Measurements from ENCODE around the gene KCNG4. TPM values are rescaled to one million over a fixed set of nuclear protein-coding genes. Genes with fewer than 3 reads are reported as not detected.

KCNG4 gene
- total and polyA plus RNA-seq, 7 experiments from 2014 or later, result not detected

DNA sequence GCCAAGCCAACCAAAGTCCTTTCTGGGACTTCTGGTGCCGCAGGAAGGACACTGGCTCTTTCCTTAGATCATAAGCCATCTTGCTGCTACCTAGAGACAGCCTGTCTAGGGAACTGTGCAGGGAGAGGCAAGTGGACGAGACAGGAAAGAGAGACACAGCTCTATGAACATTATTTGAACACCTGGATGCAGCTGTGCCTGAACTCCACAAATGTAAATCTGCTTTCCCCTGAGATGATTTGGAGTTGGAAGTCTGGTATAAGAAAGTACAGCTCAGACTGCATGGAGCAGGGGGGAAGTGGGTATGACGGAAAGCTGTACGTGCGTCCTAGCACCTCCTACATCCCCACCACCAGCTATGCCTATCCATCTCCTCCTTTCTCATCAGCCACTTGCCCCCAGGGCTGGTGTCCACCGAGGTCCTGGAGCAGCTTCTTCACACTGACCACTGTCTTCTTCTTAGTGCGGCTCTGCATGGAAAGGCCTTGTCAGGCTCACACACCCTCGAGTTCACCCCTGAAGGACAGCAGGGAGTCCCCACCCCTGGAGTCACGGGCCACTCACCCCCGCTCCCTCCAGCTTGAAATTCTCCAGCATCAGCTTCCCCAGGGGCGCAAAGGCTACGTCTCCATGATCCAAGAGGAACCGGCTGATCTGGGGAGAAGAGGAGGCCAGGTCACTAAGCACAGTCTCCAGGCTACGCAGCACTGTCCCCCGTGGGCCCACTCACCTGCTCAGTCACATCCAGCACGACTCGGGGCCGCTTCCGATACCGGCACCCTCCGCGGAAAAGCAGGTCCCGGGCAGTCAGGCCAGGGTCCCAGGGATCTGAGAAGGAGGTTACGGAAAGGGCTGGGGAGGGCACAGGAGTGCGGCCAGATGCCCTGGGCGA, 56.9 kb downstream of the KCNG4 start:
- peak overlapping the region in 1 of 10 donors; percentile 38 for H3K4me3 Mint-ChIP-seq
- H3K9me3 Mint-ChIP-seq, result no peaks in the 10 kb centered on the region
- H3K27me3 ChIP-seq (ENCODE audit: control insufficient read depth in 2 of 2, insufficient read depth in 2 of 2, low read length in 2 of 2), result no peaks in the 10 kb centered on the region
- H3K9me3 ChIP-seq (ENCODE audit: control insufficient read depth in 2 of 3, low read length in 3 of 3), result no peaks in the 10 kb centered on the region
- no peak for DNase-seq
- H3K27ac ChIP-seq (ENCODE audit: low read depth, low read length), result no peak overlapping the region
- ChIA-PET CTCF (interaction anchor here (1.2 kb wide), 1 partner anchor 253 kb away, joined by 3 read pairs; no protein-coding TSS in a partner anchor), POLR2A (no interaction called here)
- peaks cover 0 to 6% of the 10 kb centered on the region in 2 donors for H3K4me1 ChIP-seq (ENCODE audit: control insufficient read depth in 2 of 2, insufficient read depth in 2 of 2, low read length in 2 of 2)
- peak overlapping the region in 1 of 9 donors; percentile 42 for H3K27ac Mint-ChIP-seq
- peaks cover 0 to 23% (median 5%) of the 10 kb centered on the region in 5 donors for H3K36me3 Mint-ChIP-seq
- H3K4me3 ChIP-seq (ENCODE audit: low read length), result no peak overlapping the region
- intact Hi-C loops (cut with micrococcal nuclease), result loop anchor here (10.0 kb wide), 1 partner anchor 322 kb away; the partner anchor contains the start of gene MEAK7 (in 2 of the 2)
- H3K36me3 ChIP-seq (ENCODE audit: control insufficient read depth in 2 of 3, insufficient read depth in 3 of 3, low read length in 3 of 3), result peaks cover 0 to 76% (median 9%) of the 10 kb centered on the region in 3 experiments
- no peaks in the 10 kb centered on the region for H3K27me3 Mint-ChIP-seq
- no peak for ATAC-seq
- peaks cover 22 to 29% (median 25%) of the 10 kb centered on the region in 7 donors for H3K4me1 Mint-ChIP-seq

GRCh38 chr16:84182104-84182503, 57.7 kb downstream of the KCNG4 start:
- ChIA-PET POLR2A (no interaction called here), CTCF (interaction anchor here (0.6 to 1.2 kb wide), 2 partner anchors 119 to 253 kb away, joined by 3 read pairs; no protein-coding TSS in a partner anchor)
- DNase-seq (no peak), ATAC-seq (no peak)
- Histone ChIP-seq H3K4me3 (ENCODE audit: low read length) (no peak overlapping the region), H3K27ac (ENCODE audit: low read depth, low read length) (no peak overlapping the region), H3K27me3 (ENCODE audit: control insufficient read depth in 2 of 2, insufficient read depth in 2 of 2, low read length in 2 of 2) (no peaks in the 10 kb centered on the region), H3K9me3 (ENCODE audit: control insufficient read depth in 2 of 3, low read length in 3 of 3) (no peaks in the 10 kb centered on the region), H3K4me1 (ENCODE audit: control insufficient read depth in 2 of 2, insufficient read depth in 2 of 2, low read length in 2 of 2) (peaks cover 0 to 6% of the 10 kb centered on the region in 2 donors), H3K36me3 (ENCODE audit: control insufficient read depth in 2 of 3, insufficient read depth in 3 of 3, low read length in 3 of 3) (peaks cover 0 to 80% (median 9%) of the 10 kb centered on the region in 3 experiments)
- peaks cover 0 to 23% (median 5%) of the 10 kb centered on the region in 5 donors for H3K36me3 Mint-ChIP-seq
- H3K4me1 Mint-ChIP-seq, result peaks cover 22 to 28% (median 25%) of the 10 kb centered on the region in 7 donors
- H3K9me3 Mint-ChIP-seq, result no peaks in the 10 kb centered on the region
- peak overlapping the region in 1 of 10 donors; percentile 2 for H3K4me3 Mint-ChIP-seq
- intact Hi-C loops (cut with micrococcal nuclease), result loop anchor here (10.0 kb wide), 1 partner anchor 323 kb away; the partner anchor contains the start of gene MEAK7 (in 2 of the 2)
- no peak overlapping the region for H3K27ac Mint-ChIP-seq
- H3K27me3 Mint-ChIP-seq, result no peaks in the 10 kb centered on the region

DNA sequence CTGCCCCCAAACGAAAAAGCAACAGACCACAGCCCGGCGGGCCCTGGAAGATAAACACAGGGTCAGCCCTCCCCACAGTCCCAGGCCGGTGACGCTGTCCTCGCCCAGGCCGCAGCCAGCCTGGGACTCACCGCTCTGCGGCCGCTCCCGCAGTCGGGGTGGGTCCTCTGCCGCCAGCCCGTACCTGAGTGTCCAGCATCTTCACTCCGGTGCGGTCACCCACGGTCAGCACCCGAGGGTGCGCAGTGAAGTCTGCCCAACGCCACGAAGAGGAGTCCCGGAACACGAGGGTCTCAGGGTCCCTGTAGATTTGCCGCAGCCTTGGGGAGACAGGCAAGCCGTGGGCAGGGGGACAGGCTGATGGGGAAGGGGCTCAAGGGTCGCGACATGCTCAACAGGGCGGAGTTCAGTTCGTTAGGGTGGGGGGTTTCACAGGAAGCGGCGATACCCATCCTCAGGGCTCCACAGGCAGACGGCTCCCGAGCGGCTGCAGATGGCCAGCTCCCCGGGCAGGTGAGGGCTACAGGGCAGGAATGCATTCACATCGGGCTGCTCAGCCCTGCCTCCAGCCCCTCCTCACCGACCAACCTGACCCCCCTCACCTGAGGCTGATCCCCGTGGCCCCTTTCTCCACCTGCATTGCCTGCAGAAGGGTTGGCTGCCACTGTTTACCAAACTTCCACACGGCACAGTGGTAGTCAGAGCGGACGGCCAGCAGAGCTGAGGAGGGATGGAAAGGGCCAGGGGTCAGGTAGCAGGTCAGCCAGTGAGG, 58.5 kb downstream of the KCNG4 start:
- Histone ChIP-seq H3K4me3 (ENCODE audit: low read length) (no peak overlapping the region), H3K36me3 (ENCODE audit: control insufficient read depth in 2 of 3, insufficient read depth in 3 of 3, low read length in 3 of 3) (peaks cover 0 to 75% (median 9%) of the 10 kb centered on the region in 3 experiments), H3K4me1 (ENCODE audit: control insufficient read depth in 2 of 2, insufficient read depth in 2 of 2, low read length in 2 of 2) (peaks cover 0 to 6% of the 10 kb centered on the region in 2 donors), H3K9me3 (ENCODE audit: control insufficient read depth in 2 of 3, low read length in 3 of 3) (no peaks in the 10 kb centered on the region), H3K27ac (ENCODE audit: low read depth, low read length) (no peak overlapping the region), H3K27me3 (ENCODE audit: control insufficient read depth in 2 of 2, insufficient read depth in 2 of 2, low read length in 2 of 2) (no peaks in the 10 kb centered on the region)
- no peak for DNase-seq
- Mint-ChIP-seq H3K9me3 (no peaks in the 10 kb centered on the region), H3K4me3 (peak overlapping the region in 1 of 10 donors; percentile 63), H3K27me3 (no peaks in the 10 kb centered on the region), H3K36me3 (peaks cover 0 to 23% (median 5%) of the 10 kb centered on the region in 5 donors), H3K4me1 (peaks cover 17 to 25% (median 22%) of the 10 kb centered on the region in 7 donors), H3K27ac (no peak overlapping the region)
- ChIA-PET CTCF (interaction anchor here (0.6 to 1.2 kb wide), 2 partner anchors 119 to 252 kb away, joined by 3 read pairs; no protein-coding TSS in a partner anchor), POLR2A (interaction anchor here (0.5 kb wide), 1 partner anchor 74 kb away, joined by 4 read pairs; no protein-coding TSS in a partner anchor)
- intact Hi-C loops (cut with micrococcal nuclease), result loop anchor here (10.0 kb wide), 1 partner anchor 323 kb away; the partner anchor contains the start of gene MEAK7 (in 2 of the 2)
- ATAC-seq, result no peak

- Mint-ChIP-seq H3K27ac (no peak overlapping the region), H3K36me3 (peaks cover 0 to 23% (median 5%) of the 10 kb centered on the region in 5 donors)
- CTCF ChIA-PET, result no interaction called here
Measured at GRCh38 chr16:84180519-84181140, 59.2 kb downstream of the KCNG4 start.

DNA sequence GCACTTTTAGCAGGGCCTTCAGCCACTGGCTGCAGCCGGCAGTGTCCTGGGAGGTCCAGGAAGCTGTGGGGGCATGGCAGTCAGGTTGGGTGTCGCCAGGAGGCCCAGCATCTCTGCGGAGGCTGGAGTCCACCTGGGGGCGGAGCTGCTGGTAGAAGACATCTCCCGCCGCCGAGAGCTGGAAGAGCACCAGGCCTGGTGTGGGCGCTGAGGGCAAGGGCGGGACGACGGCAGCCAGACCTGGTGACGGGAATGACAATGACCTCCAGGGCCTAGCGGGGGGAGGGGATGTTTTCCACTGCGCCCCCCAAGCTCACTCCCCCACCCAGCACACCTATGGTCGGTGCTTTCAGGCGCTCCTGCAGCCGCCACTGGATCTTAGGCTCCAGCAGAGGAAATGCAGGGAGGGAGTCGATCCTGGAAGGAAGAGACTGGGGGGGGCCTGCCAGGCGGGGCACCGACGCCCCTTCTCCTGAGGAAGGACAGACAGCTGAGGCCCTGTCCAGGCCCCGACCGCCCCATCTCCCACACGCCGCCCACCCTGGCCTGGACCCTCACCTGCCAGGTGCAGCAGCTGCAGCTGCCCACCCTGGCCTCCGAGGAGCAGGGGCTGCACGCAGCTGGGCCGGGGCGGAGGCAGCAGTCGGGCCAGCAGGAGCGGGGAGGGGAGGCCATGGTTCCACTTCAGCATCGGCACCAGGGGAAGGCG, 60.0 kb downstream of the KCNG4 start:
- DNase-seq (no peak), ATAC-seq (no peak)
- H3K4me3 Mint-ChIP-seq, result no peak overlapping the region
- H3K9me3 Mint-ChIP-seq, result no peaks in the 10 kb centered on the region
- H3K4me1 Mint-ChIP-seq, result peaks cover 10 to 16% (median 15%) of the 10 kb centered on the region in 7 donors
- H3K27me3 ChIP-seq (ENCODE audit: control insufficient read depth in 2 of 2, insufficient read depth in 2 of 2, low read length in 2 of 2), result no peaks in the 10 kb centered on the region
- peaks cover 0 to 18% (median 5%) of the 10 kb centered on the region in 5 donors for H3K36me3 Mint-ChIP-seq
- H3K27me3 Mint-ChIP-seq, result no peaks in the 10 kb centered on the region
- no peaks in the 10 kb centered on the region for H3K9me3 ChIP-seq (ENCODE audit: control insufficient read depth in 2 of 3, low read length in 3 of 3)
- intact Hi-C loops (cut with micrococcal nuclease), result loop anchor here (10.0 kb wide), 1 partner anchor 325 kb away; the partner anchor contains the start of gene MEAK7 (in 2 of the 2)
- no peaks in the 10 kb centered on the region for H3K4me1 ChIP-seq (ENCODE audit: control insufficient read depth in 2 of 2, insufficient read depth in 2 of 2, low read length in 2 of 2)
- no peak overlapping the region for H3K27ac ChIP-seq (ENCODE audit: low read depth, low read length)
- H3K36me3 ChIP-seq (ENCODE audit: control insufficient read depth in 2 of 3, insufficient read depth in 3 of 3, low read length in 3 of 3), result peaks cover 0 to 72% (median 9%) of the 10 kb centered on the region in 3 experiments
- POLR2A ChIA-PET, result no interaction called here
- no peak overlapping the region for H3K27ac Mint-ChIP-seq
- no peak overlapping the region for H3K4me3 ChIP-seq (ENCODE audit: low read length)
- CTCF ChIA-PET, result interaction anchor here (0.5 to 0.6 kb wide), 2 partner anchors 92 to 103 kb away, joined by 3 to 4 read pairs; no protein-coding TSS in a partner anchor

More at GRCh38 chr16:84180519-84181140, 59.2 kb downstream of the KCNG4 start:
- Histone ChIP-seq H3K27me3 (ENCODE audit: control insufficient read depth in 2 of 2, insufficient read depth in 2 of 2, low read length in 2 of 2) (no peaks in the 10 kb centered on the region), H3K4me1 (ENCODE audit: control insufficient read depth in 2 of 2, insufficient read depth in 2 of 2, low read length in 2 of 2) (no peaks in the 10 kb centered on the region), H3K36me3 (ENCODE audit: control insufficient read depth in 2 of 3, insufficient read depth in 3 of 3, low read length in 3 of 3) (peaks cover 0 to 75% (median 9%) of the 10 kb centered on the region in 3 experiments), H3K4me3 (ENCODE audit: low read length) (no peak overlapping the region), H3K27ac (ENCODE audit: low read depth, low read length) (no peak overlapping the region), H3K9me3 (ENCODE audit: control insufficient read depth in 2 of 3, low read length in 3 of 3) (no peaks in the 10 kb centered on the region)
- Mint-ChIP-seq H3K4me1 (peaks cover 12 to 18% (median 16%) of the 10 kb centered on the region in 7 donors), H3K9me3 (no peaks in the 10 kb centered on the region), H3K27me3 (no peaks in the 10 kb centered on the region), H3K4me3 (no peak overlapping the region)
- intact Hi-C loops (cut with micrococcal nuclease), result loop anchor here (10.0 kb wide), 1 partner anchor 324 kb away; the partner anchor contains the start of gene MEAK7 (in 2 of the 2)
- ATAC-seq (no peak), DNase-seq (no peak)
- POLR2A ChIA-PET, result no interaction called here

Measured in naive thymus-derived CD4-positive, alpha-beta T cell (primary cell).